Measurements from ENCODE around the gene APLNR. TPM values are rescaled to one million over a fixed set of nuclear protein-coding genes. Genes with fewer than 3 reads are reported as not detected.

APLNR gene
- total RNA-seq, 1 donor, result not detected

DNA sequence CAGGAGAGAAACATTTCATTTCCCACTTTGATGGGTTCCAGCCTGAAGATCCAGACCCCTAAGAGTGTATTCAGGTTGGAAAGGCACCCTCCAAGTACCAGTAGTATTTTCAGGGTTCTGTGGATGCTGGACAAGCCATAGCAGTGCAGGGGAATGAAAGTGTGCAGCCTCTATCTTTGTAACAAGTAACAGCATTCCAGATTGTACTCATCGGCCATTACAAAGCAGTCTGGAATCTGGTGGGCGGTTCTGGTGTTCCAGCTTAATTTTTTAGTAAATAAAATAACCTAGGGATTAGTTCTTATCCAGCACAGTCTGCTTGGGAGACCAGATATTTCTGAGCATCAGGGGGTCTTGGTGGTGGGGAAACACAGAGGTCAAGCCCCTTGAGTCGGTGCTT is 22.6 kb downstream of the APLNR start:
- Histone ChIP-seq H3K9me3 (ENCODE audit: low read depth, low read length) (no peaks in the 10 kb centered on the region), H3K4me1 (ENCODE audit: insufficient read depth, low read length) (peaks cover 4% of the 10 kb centered on the region), H3K4me3 (ENCODE audit: low read length) (no peak overlapping the region), H3K27me3 (ENCODE audit: insufficient read depth, low read length) (no peaks in the 10 kb centered on the region)

DNA sequence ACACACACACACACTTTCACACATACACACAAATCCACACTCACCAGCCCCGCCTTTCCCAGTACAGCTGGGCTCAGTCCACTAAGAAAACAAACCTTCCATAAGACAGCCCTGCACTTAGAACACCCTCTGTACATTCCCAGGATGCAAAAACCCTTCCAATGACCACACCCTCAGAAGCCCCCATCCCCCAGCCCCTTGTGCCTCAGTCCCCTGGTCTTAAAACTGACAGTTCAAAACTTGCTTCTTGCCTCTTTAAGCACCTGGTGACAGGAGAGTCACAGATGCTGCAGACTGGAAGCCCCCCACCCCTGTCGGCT is 23.0 kb downstream of the APLNR start:
- no peaks in the 10 kb centered on the region for H3K27me3 ChIP-seq (ENCODE audit: insufficient read depth, low read length)
- no peak overlapping the region for H3K4me3 ChIP-seq (ENCODE audit: low read length)
- peaks cover 4% of the 10 kb centered on the region for H3K4me1 ChIP-seq (ENCODE audit: insufficient read depth, low read length)
- no peaks in the 10 kb centered on the region for H3K9me3 ChIP-seq (ENCODE audit: low read depth, low read length)

- H3K27me3 ChIP-seq (ENCODE audit: insufficient read depth, low read length), result no peaks in the 10 kb centered on the region
- H3K4me3 ChIP-seq (ENCODE audit: low read length), result no peak overlapping the region
- H3K9me3 ChIP-seq (ENCODE audit: low read depth, low read length), result no peaks in the 10 kb centered on the region
- no peaks in the 10 kb centered on the region for H3K4me1 ChIP-seq (ENCODE audit: insufficient read depth, low read length)
These were observed 23.5 kb downstream of the APLNR start for GRCh38 chr11:57213342-57214097.

- Histone ChIP-seq H3K9me3 (ENCODE audit: low read depth, low read length) (no peaks in the 10 kb centered on the region), H3K27me3 (ENCODE audit: insufficient read depth, low read length) (no peaks in the 10 kb centered on the region), H3K4me1 (ENCODE audit: insufficient read depth, low read length) (no peaks in the 10 kb centered on the region), H3K4me3 (ENCODE audit: low read length) (no peak overlapping the region)
These were observed 26.3 kb downstream of the APLNR start for GRCh38 chr11:57210781-57211180.

- H3K27me3 ChIP-seq (ENCODE audit: insufficient read depth, low read length), result no peaks in the 10 kb centered on the region
- no peaks in the 10 kb centered on the region for H3K9me3 ChIP-seq (ENCODE audit: low read depth, low read length)
- H3K4me1 ChIP-seq (ENCODE audit: insufficient read depth, low read length), result no peaks in the 10 kb centered on the region
- no peak overlapping the region for H3K4me3 ChIP-seq (ENCODE audit: low read length)
These were observed 29.9 kb downstream of the APLNR start for GRCh38 chr11:57207168-57207567.

DNA sequence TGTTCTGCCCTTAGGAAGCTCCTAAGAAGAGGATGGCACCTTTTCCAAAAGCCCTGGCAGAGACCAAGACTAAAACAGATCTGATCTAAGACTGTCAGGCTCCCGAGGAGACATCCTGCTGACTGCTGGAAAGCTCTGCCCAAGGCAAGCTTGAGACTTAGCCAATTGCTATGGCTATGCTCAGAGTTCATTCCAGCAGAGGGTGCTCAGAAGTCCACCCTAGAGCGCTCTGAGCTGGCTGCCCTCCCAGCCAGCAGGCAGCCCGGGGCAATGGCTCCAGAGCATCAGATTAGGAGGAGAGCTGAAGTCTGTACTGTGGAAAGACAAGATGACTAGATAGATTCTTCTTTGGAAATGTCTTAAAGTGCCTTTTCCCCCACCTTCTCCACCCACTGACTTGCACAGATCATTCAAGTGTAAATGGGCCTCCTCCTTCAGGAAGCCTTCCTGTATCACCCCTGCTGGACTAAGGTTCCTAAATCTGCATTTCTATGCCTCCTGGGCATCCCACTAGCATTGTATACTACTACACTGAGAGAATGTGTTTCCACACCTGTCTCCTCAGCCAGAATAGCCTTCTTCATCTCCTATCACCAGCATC is 31.9 kb downstream of the APLNR start:
- Histone ChIP-seq H3K27me3 (ENCODE audit: insufficient read depth, low read length) (no peaks in the 10 kb centered on the region), H3K9me3 (ENCODE audit: low read depth, low read length) (no peaks in the 10 kb centered on the region), H3K4me3 (ENCODE audit: low read length) (no peak overlapping the region), H3K4me1 (ENCODE audit: insufficient read depth, low read length) (no peaks in the 10 kb centered on the region)

DNA sequence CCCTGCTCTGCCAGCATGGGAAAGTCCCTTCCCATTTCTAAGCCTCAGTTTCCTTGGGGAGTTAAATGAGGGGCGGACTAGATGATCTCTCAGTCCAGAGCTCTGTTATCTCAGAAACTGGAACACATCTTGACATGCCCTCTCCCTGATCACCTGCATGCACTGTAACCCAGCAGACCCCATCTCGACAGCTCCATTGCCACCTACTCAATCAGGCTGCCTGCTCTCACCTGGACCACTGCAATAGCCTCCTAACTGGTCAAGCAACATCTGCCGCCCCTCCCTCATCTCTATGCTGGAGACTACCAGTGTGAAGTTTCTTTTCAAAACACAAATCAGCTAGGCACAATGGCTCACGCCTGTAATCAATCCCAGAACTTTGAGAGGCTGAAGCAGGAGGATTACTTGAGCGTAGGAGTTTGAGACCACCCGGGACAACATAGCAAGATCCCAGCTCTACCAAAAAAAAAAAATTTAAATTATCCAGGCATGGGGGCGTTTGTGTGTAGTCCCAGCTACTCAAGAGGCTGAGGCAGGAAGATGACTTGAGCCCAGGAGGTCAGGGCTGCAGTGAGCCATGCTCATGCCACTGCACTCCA is 33.1 kb downstream of the APLNR start:
- H3K4me1 ChIP-seq (ENCODE audit: insufficient read depth, low read length), result no peaks in the 10 kb centered on the region
- no peaks in the 10 kb centered on the region for H3K27me3 ChIP-seq (ENCODE audit: insufficient read depth, low read length)

GRCh38 chr11:57203359-57203758 is 33.7 kb downstream of the APLNR start:
- no peaks in the 10 kb centered on the region for H3K9me3 ChIP-seq (ENCODE audit: low read depth, low read length)
- no peak overlapping the region for H3K4me3 ChIP-seq (ENCODE audit: low read length)

More for the DNA sequence above, 33.1 kb downstream of the APLNR start:
- Histone ChIP-seq H3K4me3 (ENCODE audit: low read length) (no peak overlapping the region), H3K9me3 (ENCODE audit: low read depth, low read length) (no peaks in the 10 kb centered on the region)

DNA sequence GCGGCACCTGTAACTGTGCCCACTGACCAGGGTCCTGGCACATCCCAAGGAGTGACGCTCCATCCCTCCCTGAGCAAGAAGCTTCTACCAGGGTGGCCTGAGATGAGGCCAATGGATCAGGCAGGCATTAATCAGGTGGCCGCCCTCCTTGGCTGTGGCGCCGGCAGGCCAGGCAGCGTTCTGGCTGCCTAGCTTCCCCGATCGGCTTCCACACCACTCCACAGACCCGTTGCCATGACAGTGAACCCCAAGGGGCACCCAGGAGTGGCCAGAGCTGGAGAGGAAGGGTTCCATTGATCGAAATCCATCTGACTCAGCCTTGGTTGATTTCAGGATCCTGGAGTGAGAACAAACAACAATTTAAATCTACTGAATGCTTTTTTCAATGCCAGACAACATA is 34.8 kb downstream of the APLNR start:
- Histone ChIP-seq H3K4me3 (ENCODE audit: low read length) (no peak overlapping the region), H3K9me3 (ENCODE audit: low read depth, low read length) (no peaks in the 10 kb centered on the region), H3K27me3 (ENCODE audit: insufficient read depth, low read length) (no peaks in the 10 kb centered on the region), H3K4me1 (ENCODE audit: insufficient read depth, low read length) (no peaks in the 10 kb centered on the region)

More at GRCh38 chr11:57203359-57203758, 33.7 kb downstream of the APLNR start:
- Histone ChIP-seq H3K4me1 (ENCODE audit: insufficient read depth, low read length) (no peaks in the 10 kb centered on the region), H3K27me3 (ENCODE audit: insufficient read depth, low read length) (no peaks in the 10 kb centered on the region)

GRCh38 chr11:57200917-57201316 is 36.1 kb downstream of the APLNR start:
- no peaks in the 10 kb centered on the region for H3K9me3 ChIP-seq (ENCODE audit: low read depth, low read length)
- H3K4me1 ChIP-seq (ENCODE audit: insufficient read depth, low read length), result no peaks in the 10 kb centered on the region
- H3K4me3 ChIP-seq (ENCODE audit: low read length), result no peak overlapping the region
- H3K27me3 ChIP-seq (ENCODE audit: insufficient read depth, low read length), result no peaks in the 10 kb centered on the region

GRCh38 chr11:57199330-57199729 is 37.7 kb downstream of the APLNR start:
- no peaks in the 10 kb centered on the region for H3K27me3 ChIP-seq (ENCODE audit: insufficient read depth, low read length)
- no peak overlapping the region for H3K4me3 ChIP-seq (ENCODE audit: low read length)
- H3K4me1 ChIP-seq (ENCODE audit: insufficient read depth, low read length), result no peaks in the 10 kb centered on the region

DNA sequence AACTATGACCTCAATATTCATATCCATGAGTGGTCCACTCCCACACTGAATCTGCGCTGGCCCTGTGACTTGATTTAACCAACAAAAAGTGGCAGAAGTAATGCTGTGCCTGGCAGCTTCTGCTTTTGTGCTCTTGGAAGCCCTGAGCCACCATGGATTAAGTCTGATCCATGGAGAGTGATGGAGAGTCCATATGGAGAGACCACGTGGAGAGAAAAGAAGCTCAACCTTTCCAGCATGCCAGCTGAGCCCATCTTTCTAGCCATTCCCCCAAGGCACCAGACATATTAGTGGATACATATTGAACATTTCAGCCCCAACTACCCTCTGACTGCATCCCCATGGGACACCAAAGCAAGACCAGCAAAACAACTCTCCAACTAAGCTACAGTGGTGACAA is 39.3 kb downstream of the APLNR start:
- Histone ChIP-seq H3K27me3 (ENCODE audit: insufficient read depth, low read length) (no peaks in the 10 kb centered on the region), H3K9me3 (ENCODE audit: low read depth, low read length) (no peaks in the 10 kb centered on the region)

More at GRCh38 chr11:57199330-57199729, 37.7 kb downstream of the APLNR start:
- H3K9me3 ChIP-seq (ENCODE audit: low read depth, low read length), result no peaks in the 10 kb centered on the region

GRCh38 chr11:57196596-57196995 is 40.5 kb downstream of the APLNR start:
- Histone ChIP-seq H3K4me3 (ENCODE audit: low read length) (no peak overlapping the region), H3K27me3 (ENCODE audit: insufficient read depth, low read length) (no peaks in the 10 kb centered on the region), H3K4me1 (ENCODE audit: insufficient read depth, low read length) (no peaks in the 10 kb centered on the region), H3K9me3 (ENCODE audit: low read depth, low read length) (no peaks in the 10 kb centered on the region)

More for the DNA sequence above, 39.3 kb downstream of the APLNR start:
- Histone ChIP-seq H3K4me3 (ENCODE audit: low read length) (no peak overlapping the region), H3K4me1 (ENCODE audit: insufficient read depth, low read length) (no peaks in the 10 kb centered on the region)

GRCh38 chr11:57192316-57192715 is 44.7 kb downstream of the APLNR start:
- no peak overlapping the region for H3K4me3 ChIP-seq (ENCODE audit: low read length)
- no peaks in the 10 kb centered on the region for H3K4me1 ChIP-seq (ENCODE audit: insufficient read depth, low read length)
- no peaks in the 10 kb centered on the region for H3K9me3 ChIP-seq (ENCODE audit: low read depth, low read length)
- no peaks in the 10 kb centered on the region for H3K27me3 ChIP-seq (ENCODE audit: insufficient read depth, low read length)

DNA sequence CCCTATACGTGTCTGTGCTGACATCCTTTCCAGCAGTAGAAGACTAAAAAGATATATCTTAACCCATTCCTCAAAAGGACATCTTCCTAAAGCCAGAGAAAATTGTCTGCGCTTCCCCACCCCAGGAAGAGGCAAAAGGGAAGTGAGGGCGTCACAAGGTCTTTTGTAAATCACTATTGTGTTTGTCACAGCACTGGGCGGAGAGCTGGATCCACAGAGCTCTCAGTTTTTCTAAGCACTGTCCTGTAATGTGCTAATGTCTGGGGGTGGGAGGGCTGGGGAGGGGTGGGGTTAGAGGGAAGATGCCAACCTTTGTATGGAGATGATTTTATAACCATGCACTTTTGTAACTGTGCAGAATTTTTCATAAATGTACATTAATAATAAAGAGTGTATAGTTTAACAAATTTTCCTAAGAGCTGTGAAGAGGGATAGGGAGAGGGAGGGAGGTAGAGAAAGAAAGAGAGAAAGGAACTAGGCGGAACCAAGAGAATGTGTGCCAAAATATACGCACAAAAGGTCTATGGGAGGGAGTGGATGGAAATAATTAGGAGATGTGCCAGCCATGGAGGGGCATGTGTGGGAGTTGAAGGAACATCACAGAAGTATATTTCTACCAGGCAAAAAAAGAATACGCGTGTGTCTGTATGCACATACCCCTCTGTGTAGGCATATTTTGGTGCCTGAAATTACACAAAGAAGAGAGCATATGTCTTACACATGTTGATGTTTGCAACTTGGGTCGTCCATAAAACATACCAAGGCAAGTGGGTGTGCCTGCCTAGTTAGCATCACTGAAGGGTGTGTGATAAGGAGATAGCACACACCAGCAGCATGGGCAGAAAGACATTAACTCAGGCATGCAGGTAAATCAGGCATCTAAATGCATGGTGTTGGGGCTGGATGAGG is 45.5 kb downstream of the APLNR start:
- Histone ChIP-seq H3K4me1 (ENCODE audit: insufficient read depth, low read length) (no peaks in the 10 kb centered on the region), H3K27me3 (ENCODE audit: insufficient read depth, low read length) (no peaks in the 10 kb centered on the region), H3K4me3 (ENCODE audit: low read length) (no peak overlapping the region), H3K9me3 (ENCODE audit: low read depth, low read length) (no peaks in the 10 kb centered on the region)

Data from mononuclear cell (primary cell).